PC-3 (cell line): ENCODE data around the gene CEP89.

Source experiments
- CTCF ChIP-seq: fragments of 300-600 bp; sonication (generic); conservative IDR thresholded peaks from 2 replicates; pipeline ENCODE4 v1.5.1; 2017; ENCODE audit warnings: antibody characterized with exemption, low read depth, mild to moderate bottlenecking, low read length
- EZH2 ChIP-seq: fragments of 300-600 bp; sonication (generic); IDR thresholded peaks from one replicate; pipeline ENCODE4 v1.6.1; 2017; ENCODE audit warnings: antibody characterized with exemption, mild to moderate bottlenecking, low read length; ENCODE audit not compliant: unreplicated experiment

GRCh38 chr19:32869369-32869965, 102.3 kb downstream of the CEP89 start, which contains the start of gene SLC7A9:
- TF ChIP-seq CTCF = no peak
- no peak for TF ChIP-seq EZH2
